Fibroblast of skin of right biceps (primary cell): Measurements from ENCODE around the gene NLRP3.
A peak's percentile ranks its signal among the peaks of the same experiment; 100 is the strongest.
"Not testable (repeated sequence)": the region's sequence is repeated elsewhere in the genome, so short reads cannot be mapped to it uniquely, and the experiment has no call there.

Experiments
- DNase-seq: peaks from one replicate; pipeline ENCODE4 v3.0.0-alpha.2; 2013

The NLRP3 gene

DNA sequence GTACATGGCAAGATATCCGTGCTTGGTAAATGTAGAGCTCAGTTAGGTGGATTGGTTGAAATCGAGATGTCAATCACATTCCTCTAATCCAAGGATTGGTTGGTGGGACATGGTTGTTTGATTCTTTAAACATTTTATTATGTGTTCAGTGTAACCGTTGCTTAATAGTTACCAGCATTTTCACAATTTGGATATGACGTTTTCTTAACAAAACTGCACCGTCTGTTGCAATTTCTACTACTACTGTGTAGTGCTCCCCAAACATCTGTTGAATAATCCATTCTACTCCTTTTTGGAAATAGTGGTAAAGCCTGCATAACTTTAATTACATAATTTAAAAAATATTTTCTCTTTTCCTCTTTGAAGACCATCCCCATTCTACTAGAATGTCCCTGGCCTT, 25.6 kb downstream of the NLRP3 start:
- no peak for DNase-seq

DNA sequence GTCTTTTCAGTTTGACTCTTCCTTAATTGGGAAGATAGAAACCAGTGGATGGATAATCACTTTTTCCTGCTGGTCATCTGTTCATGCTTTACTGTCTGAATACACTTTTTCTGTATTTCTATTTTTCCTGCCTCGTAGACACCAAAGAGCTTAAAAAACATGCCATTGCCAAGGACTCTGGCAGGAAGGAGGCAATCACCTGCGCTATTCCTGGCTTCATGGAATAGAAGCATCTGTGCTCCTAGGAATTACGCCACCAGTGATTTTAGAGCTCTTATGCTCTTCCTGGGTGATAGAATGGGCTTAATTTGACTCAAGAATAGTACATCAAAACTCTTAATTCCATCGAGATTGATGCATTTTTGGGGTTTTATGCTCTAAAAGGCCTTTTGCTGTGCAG, 26.2 kb downstream of the NLRP3 start:
- no peak for DNase-seq

DNA sequence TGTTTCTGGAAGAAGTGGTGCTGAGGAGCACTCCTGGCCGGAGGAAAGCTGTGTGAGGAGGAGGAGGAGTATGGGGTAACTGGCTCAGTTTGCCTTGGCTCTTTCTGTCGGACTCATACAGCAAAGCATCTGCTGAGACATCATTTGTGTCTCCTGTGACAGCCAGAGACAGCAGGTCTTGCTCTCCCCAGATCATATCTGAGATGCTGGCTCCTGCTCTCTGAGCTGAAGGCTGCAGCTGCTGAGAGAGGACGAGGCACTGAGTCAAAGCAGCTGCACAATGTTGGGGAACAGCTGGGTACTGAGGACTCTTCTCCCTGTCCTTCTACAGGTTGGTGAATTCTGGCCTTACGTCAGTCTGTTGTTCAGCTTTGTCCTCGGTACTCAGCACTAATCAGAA, 27.7 kb downstream of the NLRP3 start:
- no peak for DNase-seq

DNA sequence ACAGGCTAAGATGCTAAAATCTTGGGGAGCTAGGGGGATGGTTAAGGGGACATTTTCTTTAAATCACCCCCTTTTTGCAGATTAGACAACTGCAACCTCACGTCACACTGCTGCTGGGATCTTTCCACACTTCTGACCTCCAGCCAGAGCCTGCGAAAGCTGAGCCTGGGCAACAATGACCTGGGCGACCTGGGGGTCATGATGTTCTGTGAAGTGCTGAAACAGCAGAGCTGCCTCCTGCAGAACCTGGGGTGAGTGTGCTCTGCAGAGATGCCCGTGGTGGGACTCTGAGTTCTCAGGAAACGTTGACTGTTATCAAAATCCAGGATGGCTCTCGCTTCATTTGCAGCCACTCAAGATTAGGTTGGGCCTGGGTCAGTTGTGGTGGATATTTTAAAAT, 28.6 kb downstream of the NLRP3 start:
- no peak for DNase-seq

DNA sequence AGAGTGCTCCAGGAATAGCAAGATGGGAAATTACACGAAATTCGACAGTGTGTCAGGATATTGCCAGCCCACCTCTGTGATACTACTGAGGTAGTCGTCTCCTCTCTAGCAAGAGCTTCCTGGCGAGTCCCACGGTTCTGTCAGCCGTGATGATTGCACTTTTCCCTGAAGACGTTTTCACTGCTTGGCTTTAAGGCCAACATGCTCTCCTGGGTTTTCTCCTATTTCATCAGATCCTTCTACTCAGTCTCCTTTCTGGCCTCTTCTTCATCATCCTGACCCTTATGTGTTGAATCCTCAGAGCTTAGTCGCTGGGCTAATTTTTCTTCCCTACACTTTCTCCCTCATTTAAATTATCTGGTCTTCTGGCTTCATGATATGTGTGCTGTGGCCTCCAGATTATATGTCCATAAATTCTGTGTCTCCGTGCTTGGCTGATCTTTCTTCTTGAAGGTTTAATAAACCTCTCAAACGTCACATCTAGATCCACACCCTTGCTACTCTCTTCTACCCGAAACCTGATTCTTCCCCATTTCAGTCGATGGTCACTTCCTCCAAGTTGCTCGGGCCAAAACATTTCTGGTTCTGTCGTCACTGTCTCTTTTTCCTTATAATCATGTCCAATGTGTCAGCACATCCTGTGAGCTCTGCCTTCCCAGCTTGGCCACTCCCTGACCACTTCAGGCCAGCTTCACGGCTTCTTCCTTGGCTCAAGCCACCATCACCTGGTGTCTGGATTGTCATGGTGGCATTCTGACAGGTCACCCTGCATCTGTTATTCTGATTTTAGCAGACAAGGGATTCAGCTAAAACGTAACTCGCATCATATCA, 29.8 kb downstream of the NLRP3 start:
- DNase-seq, result no peak

DNA sequence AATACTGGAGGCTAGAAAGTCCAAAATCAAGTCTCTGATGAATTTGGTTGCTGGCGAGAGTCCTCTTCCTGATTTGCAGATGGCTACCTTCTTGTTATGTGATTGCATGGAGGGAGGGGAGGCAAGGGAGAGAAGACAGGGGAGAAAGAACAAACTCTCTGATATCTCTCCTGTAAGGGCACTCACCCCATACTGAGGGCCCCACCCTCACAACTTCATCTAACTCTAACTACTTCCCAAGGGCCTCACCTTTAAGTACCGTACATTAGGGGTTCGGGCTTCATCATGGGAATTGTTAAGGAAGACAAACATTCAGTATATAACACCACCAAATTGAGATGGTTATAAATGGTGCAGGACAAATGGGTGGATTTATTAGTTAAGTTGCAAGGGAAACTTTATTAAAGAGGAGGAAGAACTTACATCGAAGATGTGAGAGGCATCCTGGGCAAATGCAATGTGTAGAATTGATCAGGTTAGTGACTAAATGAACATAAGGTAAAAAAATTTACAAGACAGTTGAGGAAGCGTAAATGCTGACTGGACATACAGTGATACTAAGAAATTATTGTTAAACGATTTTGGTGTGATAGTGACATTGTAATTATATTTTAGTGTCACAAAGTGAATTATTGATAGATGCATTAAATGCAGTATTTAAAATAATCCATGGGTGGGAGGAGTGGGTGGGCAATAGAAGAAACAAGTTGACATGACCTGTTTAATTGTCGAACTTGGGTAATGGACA, 31.4 kb downstream of the NLRP3 start:
- no peak for DNase-seq

DNA sequence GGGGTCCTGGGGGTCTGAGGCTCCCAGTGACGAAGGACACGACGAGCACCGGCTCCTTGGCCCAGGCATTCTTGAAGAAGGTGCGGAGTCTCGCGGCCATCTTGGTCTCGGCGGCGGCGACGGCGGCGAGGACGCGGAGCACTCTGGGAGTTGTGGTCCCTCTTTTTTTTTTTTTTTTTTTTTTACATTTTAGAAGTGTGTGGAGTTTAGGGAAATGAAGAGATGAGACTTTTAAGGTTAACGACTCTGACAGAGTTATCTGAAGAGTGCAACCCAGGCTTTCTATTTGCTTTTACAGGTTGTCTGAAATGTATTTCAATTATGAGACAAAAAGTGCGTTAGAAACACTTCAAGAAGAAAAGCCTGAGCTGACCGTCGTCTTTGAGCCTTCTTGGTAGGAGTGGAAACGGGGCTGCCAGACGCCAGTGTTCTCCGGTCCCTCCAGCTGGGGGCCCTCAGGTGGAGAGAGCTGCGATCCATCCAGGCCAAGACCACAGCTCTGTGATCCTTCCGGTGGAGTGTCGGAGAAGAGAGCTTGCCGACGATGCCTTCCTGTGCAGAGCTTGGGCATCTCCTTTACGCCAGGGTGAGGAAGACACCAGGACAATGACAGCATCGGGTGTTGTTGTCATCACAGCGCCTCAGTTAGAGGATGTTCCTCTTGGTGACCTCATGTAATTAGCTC, 32.3 kb downstream of the NLRP3 start:
- DNase-seq, result peak; percentile 53

DNA sequence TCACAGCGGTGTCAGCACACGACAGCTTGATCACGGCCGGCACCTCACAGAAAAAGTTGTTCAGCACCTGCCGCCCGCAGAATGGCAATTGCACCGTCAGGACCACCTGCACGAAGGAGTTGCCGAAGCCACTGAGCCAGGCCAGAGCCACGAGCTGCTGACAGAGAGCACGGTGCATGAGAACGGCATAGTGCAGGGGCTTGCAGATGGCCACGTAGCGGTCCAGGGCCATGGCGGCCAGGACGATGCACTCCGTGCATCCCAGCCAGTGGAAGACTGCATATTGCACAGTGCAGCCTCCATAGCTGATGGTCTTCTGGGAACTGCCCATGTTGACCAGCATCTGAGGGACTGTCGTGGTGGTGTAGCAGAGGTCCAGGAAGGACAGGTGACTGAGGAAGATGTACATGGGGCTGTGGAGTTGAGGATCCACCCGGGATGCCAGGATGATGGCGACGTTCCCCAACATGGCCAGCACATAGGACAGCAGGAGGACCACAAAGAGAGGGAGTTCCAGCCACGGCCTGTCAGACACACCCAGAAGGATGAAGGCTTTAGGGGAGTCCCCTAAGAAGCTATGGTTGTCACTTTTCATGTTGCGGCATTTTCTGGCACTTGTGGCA, 35.5 kb downstream of the NLRP3 start:
- no peak for DNase-seq

DNA sequence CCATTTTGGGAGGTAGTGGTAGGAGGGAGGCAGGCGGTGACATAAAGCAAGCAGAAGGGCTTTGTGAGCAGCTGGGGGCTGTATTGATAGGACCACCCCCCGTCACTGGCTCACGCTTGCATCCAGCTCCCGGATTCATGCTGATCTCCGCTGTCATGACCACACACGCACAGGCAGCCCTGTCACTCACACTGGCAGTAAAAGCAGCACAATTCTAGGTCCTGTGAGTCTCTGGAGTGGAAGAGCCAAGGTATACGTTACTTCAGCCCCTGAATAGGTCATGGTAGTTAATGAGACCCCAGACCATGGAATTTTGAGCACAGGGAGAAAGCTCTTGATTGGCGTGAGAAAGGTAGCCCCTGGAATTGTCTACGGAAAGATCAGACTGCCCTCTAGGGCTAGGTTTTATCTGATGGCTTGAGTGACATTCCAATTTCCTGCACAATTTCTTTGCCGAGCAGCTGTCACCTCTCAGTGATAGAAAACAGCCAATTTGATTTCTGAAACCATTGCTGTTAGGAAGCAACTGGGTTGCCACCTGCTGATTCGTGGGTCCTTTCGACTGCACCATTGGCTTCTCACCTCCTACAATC, 36.6 kb downstream of the NLRP3 start:
- no peak for DNase-seq

DNA sequence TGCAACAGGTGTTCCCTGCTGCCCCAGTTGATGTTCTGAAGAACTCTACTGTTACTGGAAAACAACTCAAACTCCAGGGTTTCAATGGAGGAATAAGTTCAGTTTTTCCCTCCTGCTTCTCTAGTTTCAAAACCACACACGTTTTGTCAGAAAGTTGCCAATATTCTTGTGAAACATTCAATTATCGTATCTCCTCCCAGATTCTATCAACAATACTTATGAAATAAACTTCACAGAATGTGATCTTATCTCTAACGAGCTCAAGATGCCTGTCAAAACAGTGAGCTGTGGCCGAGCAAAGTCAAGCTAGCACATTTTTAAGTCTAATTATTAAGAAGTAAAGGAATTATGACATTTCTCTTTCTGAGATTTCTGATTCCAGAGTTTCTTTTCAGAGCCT, 37.3 kb downstream of the NLRP3 start:
- no peak for DNase-seq

DNA sequence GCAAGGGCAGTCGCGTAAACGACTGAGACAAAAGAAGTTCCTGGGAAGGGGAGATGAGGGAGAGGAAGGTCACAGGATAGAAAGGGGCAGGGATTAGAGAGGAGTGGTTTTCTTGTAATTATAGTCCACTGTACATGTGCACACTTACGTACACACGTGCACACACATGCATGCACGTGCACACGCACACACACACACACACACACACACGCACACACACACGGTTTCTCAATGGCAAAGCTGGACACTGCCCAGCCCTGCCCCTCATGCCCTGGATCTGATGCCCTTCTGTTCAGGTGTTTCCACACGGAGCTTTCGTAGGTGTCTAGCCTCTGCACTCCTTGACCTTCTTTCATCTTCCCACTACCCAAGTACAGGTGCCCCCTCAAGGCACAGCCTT, 38.0 kb downstream of the NLRP3 start:
- DNase-seq, result no peak

DNA sequence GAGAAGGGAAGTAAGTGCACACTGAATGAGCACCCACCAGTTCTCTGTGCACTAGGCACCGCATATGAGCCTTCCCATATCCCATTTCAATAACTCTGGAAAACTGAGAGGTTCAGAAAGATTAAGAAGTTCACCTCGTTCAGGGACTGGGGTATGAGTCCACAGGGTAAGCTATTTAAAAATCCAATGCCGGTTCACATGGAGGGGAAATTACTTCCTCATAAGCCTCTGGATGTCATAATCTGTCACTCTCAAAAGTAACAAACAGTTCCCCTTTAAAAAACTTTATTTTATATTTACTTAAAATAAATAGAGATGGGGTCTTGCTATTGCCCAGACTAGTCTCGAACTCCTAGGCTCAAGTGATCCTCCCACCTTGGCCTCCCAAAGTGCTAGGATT, 40.0 kb downstream of the NLRP3 start:
- DNase-seq, result no peak

DNA sequence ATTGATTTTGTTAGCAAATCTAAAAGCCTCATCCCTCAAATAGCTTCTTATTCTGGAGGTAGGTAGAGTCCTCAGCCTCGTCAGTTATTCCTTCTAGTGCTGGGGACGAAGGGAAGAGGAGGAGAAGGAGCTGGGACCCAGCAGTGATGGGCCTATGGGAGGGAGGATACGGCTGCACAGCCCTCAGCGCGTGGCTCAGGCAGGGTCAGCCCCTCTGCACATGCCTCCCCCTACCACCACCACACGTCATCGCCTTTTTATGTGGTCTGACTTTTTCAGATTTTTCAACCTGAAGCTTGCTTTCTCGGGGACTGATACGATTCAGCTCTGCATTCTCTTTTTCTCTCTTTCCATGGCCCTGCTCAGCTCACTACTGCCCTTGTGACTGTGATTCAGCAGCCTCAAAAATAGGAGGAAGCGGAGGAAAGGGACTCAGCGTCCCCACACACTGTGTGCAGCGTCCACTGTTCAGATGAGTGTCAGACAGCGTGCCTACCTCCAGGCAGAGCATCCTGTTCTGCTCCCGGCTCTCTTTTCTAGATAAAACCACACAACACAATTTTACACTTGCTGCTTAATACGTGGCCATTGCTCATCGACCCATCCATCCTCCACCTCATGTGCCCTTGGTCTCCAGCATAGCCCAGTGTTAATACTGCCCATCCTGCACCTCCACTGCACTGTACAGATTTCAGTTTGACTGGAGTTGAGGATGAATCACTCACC, 41.1 kb downstream of the NLRP3 start:
- DNase-seq, result no peak

DNA sequence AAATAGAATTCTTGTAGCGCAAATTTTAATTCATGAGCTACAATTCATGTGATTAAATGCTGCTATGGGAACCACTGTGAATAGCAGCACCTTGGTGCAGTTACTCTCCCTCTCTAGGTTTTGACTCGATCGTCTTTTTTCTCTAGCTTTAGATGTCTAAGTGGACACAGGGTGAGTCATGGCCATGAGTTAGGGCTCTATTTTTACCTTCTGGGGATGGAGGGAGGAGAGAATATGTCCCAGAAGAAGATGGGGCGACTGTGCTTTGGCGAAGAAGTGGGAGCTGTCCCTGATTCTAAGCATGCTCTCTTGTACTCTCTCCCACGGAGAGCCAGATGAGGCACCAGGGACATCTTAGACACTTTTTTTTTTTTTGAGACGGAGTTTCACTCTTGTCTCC, 43.5 kb downstream of the NLRP3 start:
- DNase-seq, result no peak

DNA sequence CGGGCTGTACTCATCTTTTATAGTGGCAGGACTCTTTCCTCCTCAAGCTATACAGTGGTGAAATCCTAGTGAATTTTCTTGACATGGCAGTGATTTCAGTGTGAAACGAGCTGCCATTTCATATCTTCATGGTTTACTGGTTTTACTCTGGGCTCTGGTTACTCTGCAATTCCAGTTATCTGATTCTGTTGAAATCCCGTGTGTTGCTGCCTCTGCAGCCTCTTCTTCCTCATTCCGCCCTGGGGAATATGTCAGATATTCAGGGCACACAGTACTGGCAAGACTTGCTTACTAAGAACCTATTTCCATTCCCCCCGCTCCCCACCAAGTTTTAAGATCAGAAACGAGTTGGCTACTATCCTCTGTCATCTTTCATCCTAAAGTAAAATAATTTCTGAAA, 49.8 kb downstream of the NLRP3 start:
- DNase-seq, result no peak

DNA sequence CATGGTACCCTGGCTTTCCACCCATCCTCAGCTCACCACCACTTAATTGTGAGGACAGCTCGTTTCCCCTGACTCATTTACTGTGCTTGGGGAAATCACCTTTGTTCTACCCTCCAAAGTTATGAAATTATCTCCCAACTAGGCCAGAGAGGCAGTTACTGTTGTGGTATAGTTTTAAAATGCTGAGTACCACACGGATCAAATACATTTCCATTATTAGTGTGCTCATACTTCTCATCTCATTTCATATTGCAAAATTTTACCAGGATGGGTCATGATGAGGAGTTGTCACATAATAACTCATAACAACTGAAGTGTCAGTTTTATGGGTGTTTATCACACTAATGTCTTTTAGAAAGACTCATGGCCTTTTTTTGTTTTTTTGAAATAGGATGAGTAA, 51.2 kb downstream of the NLRP3 start:
- no peak for DNase-seq

DNA sequence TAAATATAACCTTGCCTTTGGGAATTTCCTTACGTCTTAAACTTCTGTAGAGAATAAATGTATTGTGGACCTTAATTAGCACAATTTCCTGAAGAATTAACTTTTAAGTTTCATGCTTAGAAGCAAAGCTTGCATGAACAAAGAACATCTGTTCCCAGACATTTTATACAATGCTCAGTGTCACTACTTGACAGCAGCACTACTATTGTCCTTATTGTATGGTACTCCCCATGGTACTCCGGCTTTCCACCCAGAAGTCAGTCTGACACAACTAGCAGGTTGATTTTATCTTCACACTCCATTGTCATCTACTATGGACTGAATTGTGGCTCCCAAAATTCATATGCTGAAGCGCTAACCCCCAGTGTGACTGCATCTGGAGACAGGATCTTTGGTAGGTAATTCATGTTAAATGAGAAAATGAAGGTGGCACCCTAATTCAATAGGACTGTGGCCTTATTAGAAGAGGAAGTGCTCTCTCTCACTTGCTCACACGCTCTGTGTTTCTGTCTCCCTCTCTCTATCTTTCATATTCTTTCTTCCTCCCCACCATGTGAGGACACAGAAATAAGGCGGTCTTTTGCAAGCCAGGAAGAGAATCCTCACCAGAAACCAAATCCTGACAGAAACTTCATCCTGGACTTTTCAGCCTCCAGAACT, 52.6 kb downstream of the NLRP3 start:
- DNase-seq, result no peak

DNA sequence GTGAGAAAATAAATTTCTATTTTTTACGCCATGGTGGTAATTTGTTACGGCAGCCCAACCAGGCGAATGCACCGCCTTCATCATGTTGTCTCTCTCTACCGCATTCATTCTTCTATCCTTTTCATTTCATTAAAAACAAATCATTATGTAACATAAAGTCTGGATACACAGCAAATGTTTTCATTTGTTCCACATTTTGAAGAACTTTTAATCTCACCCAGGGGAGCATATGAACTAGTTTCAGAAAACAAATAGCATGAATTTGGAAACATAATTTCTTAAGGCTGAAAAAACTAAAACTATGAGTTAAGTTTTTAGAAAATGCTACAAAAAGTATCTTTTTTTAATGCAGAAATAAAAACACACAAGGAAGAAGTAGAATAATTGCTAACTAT, 53.2 kb downstream of the NLRP3 start:
- DNase-seq, result no peak

DNA sequence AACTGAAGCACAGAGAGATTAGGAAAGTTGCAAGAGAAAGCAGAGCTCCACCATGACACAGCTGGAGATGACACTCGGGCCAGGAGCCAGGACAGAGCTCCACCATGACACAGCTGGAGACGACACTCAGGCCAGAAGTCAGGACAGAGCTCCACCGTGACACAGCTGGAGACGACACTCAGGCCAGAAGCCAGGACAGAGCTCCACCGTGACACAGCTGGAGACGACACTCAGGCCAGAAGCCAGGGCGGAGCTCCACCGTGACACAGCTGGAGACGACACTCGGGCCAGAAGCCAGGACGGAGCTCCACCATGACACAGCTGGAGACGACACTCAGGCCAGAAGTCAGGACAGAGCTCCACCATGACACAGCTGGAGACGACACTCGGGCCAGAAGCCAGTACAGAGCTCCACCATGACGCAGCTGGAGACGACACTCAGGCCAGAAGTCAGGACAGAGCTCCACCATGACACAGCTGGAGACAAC, 55.0 kb downstream of the NLRP3 start:
- not testable (repeated sequence) for DNase-seq

DNA sequence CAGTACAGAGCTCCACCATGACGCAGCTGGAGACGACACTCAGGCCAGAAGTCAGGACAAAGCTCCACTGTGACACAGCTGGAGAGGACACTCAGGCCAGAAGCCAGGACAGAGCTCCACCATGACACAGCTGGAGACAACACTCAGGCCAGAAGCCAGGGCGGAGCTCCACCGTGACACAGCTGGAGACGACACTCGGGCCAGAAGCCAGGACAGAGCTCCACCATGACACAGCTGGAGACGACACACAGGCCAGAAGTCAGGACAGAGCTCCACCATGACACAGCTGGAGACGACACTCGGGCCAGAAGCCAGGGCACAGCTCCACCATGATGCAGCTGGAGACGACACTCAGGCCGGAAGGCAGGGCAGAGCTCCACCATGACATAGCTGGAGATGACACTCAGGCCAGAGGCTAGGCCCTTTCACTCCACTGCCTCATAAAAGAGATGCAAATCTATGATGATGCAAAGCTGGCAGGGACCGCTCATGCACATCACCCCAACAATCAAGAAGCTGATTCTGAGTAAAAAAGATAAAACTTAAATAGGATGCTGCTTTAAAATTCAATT, 55.6 kb downstream of the NLRP3 start:
- DNase-seq, result no peak

DNA sequence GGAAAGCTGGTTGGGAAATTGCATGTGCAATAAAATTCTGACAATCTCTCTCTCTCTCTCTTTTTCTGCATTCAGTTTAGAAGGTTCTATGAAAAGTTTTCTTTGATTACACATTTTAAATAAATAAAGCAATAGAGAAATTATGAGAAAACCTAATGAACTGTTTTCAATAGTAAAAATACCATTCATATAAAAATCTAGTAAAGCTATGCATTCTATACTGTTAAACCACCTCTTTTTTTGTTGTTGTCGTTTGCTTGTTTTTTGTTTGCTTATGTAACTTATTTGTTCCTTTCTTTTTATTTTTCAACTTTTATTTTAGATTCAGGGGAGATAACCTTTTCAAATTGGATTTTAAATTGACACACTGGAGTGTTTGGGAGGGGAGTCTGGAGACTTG, 56.1 kb downstream of the NLRP3 start:
- no peak for DNase-seq
